K562 (cell line): ENCODE measurements around the gene FGF14.

Experiments used
- ERF ChIP-seq: fragments of 450-650 bp; formaldehyde crosslinking; IDR thresholded peaks from 2 replicates; pipeline ENCODE4 v1.4.0; 2020; ENCODE audit warnings: mild to moderate bottlenecking, mixed read lengths
- ETV5 ChIP-seq: sonication (generic); formaldehyde crosslinking; IDR thresholded peaks from 2 replicates; pipeline ENCODE4 v1.4.0; 2020; ENCODE audit warnings: low read depth, mild to moderate bottlenecking, missing genetic modification reagents
- HMG20A ChIP-seq: fragments of 450-650 bp; formaldehyde crosslinking; conservative IDR thresholded peaks from 2 replicates; pipeline ENCODE4 v1.4.0; 2020; ENCODE audit warnings: mild to moderate bottlenecking, mixed read lengths
- ZNF274 ChIP-seq: IDR thresholded peaks from 2 replicates; pipeline ENCODE4 v1.6.1; 2011; ENCODE audit warnings: low read depth, mild to moderate bottlenecking, low read length, moderate library complexity, borderline replicate concordance
- ZSCAN29 ChIP-seq: fragments of 450-650 bp; IDR thresholded peaks from 2 replicates; pipeline ENCODE4 v1.6.1; 2017

DNA sequence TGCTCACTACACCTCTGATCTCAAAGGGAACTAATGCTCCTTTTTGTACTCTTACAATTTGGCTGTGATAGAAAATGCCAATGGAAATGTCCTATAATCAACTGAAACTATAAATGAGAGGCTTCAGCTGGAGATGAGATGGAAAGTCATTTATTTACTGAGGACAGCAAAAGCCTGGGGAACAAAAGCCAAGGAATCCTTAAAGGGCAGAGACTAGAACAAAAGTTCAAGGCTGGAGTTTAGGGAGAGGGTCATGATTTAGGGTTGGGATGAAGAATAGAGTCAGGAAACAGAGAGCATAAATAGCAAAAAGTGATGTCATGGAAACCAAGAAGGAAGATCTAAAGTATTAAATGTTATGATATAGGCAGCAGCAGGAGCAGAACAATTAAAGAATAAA lies 401.1 kb downstream of the FGF14 start:
- no peak for TF ChIP-seq HMG20A (CRISPR knock-in tag)
- TF ChIP-seq ZNF274 = no peak
- TF ChIP-seq ETV5 (CRISPR knock-in tag) = no peak
- TF ChIP-seq ZSCAN29 = no peak
- TF ChIP-seq ERF (CRISPR knock-in tag) = no peak
